ENCODE results near the gene HBP1.

DNA sequence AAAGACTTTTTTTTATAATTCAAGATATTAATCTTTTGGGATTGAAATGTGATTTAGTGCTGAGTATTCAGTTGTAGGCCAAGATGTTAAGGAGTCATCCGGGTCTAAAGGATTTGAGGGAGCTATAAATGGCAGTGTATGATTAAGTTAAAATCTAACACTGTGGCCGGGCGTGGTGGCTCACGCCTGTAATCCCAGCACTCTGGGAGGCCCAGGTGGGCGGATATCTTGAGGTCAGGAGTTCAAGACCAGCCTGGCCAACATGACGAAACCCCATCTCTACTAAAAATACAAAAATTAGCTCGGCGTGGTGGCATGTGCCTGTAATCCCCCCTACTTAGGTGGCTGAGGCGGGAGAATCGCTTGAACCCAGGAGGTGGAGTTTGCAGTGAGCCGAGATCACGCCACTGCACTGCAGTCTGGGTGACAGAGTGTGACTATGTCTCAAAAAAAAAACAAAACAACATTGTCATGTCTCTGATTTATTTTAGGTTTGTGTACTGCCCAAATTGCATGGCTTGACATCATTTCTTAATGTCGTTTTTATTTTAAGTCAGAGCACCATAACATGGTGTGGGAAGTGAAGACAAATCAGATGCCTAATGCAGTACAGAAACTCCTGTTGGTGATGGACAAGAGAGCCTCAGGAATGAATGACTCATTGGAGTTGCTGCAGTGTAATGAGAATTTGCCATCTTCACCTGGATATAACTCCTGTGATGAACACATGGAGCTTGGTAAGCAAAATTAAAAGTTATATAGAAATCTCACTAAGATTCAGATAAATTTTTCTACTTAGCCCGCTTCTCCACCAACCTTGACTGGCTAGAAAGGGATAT is 10.7 kb downstream of the HBP1 start:
- TF ChIP-seq POLR2A (IDR thresholded peaks at IDR 0.05; ENCODE audit: low read length) = no peak
- TF ChIP-seq, protein P1, sequence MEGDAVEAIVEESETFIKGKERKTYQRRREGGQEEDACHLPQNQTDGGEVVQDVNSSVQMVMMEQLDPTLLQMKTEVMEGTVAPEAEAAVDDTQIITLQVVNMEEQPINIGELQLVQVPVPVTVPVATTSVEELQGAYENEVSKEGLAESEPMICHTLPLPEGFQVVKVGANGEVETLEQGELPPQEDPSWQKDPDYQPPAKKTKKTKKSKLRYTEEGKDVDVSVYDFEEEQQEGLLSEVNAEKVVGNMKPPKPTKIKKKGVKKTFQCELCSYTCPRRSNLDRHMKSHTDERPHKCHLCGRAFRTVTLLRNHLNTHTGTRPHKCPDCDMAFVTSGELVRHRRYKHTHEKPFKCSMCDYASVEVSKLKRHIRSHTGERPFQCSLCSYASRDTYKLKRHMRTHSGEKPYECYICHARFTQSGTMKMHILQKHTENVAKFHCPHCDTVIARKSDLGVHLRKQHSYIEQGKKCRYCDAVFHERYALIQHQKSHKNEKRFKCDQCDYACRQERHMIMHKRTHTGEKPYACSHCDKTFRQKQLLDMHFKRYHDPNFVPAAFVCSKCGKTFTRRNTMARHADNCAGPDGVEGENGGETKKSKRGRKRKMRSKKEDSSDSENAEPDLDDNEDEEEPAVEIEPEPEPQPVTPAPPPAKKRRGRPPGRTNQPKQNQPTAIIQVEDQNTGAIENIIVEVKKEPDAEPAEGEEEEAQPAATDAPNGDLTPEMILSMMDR (IDR thresholded peaks at IDR 0.05) = no peak
- TF ChIP-seq RNF2 (IDR thresholded peaks at IDR 0.05; ENCODE audit: borderline replicate concordance, low read depth) = no peak
- TF ChIP-seq MAX (IDR thresholded peaks at IDR 0.05) = no peak
- TF ChIP-seq, protein P2, sequence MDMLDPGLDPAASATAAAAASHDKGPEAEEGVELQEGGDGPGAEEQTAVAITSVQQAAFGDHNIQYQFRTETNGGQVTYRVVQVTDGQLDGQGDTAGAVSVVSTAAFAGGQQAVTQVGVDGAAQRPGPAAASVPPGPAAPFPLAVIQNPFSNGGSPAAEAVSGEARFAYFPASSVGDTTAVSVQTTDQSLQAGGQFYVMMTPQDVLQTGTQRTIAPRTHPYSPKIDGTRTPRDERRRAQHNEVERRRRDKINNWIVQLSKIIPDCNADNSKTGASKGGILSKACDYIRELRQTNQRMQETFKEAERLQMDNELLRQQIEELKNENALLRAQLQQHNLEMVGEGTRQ (IDR thresholded peaks at IDR 0.05) = no peak
- TF ChIP-seq EHF (CRISPR knock-in tag; IDR thresholded peaks at IDR 0.05) = no peak
- TF ChIP-seq RAD21 (conservative IDR thresholded peaks at IDR 0.05 in 1 of 2, IDR thresholded peaks at IDR 0.05 in 1 of 2) = no peak
- TF ChIP-seq MAZ (IDR thresholded peaks at IDR 0.05; ENCODE audit: borderline replicate concordance, low read depth, low read length) = no peak
- TF ChIP-seq POLR2AphosphoS2 (conservative IDR thresholded peaks at IDR 0.05; ENCODE audit: low read length) = no peak
- TF ChIP-seq, protein P3, sequence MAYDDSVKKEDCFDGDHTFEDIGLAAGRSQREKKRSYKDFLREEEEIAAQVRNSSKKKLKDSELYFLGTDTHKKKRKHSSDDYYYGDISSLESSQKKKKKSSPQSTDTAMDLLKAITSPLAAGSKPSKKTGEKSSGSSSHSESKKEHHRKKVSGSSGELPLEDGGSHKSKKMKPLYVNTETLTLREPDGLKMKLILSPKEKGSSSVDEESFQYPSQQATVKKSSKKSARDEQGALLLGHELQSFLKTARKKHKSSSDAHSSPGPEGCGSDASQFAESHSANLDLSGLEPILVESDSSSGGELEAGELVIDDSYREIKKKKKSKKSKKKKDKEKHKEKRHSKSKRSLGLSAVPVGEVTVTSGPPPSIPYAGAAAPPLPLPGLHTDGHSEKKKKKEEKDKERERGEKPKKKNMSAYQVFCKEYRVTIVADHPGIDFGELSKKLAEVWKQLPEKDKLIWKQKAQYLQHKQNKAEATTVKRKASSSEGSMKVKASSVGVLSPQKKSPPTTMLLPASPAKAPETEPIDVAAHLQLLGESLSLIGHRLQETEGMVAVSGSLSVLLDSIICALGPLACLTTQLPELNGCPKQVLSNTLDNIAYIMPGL (CRISPR knock-in tag; IDR thresholded peaks at IDR 0.05; ENCODE audit: borderline replicate concordance) = no peak
- no peak for TF ChIP-seq SMC3 (IDR thresholded peaks at IDR 0.05)
- no peak for TF ChIP-seq E2F6 (IDR thresholded peaks at IDR 0.05; ENCODE audit: borderline replicate concordance, low read depth)

Data from A549 (cell line).